ENCODE data around the gene KCNG2. TPM values are rescaled to one million over a fixed set of nuclear protein-coding genes. Genes with fewer than 3 reads are reported as not detected.

Gene KCNG2
- total and polyA plus RNA-seq, 9 of the 15 experiments (the other 6 are each of a cell fraction or from before 2014, with no cell fraction given), result not detected

DNA sequence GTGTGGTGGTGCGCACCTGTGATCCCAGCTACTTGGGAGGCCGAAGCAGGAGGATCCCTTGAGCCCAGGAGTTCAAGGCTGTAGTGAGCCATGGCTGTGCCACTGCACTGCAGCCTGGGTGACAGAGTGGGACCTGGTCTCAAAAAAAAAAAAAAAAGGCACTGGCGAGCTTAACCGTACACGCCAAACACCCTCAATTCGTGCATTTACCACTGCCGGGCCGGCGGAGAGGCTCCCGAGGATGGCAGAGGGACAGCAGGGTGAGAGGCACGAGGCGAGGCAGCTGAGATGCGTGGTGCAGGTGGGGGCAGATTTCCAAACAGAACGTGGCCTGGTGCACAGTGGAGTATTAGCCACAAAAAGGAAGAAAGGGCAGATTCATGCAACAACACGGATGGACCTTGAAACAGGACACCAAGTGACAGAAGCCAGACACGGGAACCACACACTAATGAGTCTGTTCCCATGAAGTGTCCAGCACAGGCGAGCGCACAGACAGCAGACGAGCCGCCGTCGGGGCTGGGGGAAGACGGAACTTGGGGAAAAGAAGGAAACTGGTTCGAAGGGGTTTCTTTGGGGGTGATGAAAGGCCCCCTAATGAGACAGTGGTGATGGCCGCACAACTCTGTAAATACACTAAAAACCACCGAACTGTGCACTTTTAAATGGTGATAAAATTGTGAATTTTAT, 126.3 kb downstream of the KCNG2 start (continued):
- TF ChIP-seq, protein P1, sequence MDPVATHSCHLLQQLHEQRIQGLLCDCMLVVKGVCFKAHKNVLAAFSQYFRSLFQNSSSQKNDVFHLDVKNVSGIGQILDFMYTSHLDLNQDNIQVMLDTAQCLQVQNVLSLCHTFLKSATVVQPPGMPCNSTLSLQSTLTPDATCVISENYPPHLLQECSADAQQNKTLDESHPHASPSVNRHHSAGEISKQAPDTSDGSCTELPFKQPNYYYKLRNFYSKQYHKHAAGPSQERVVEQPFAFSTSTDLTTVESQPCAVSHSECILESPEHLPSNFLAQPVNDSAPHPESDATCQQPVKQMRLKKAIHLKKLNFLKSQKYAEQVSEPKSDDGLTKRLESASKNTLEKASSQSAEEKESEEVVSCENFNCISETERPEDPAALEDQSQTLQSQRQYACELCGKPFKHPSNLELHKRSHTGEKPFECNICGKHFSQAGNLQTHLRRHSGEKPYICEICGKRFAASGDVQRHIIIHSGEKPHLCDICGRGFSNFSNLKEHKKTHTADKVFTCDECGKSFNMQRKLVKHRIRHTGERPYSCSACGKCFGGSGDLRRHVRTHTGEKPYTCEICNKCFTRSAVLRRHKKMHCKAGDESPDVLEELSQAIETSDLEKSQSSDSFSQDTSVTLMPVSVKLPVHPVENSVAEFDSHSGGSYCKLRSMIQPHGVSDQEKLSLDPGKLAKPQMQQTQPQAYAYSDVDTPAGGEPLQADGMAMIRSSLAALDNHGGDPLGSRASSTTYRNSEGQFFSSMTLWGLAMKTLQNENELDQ (CRISPR knock-in tag; IDR thresholded peaks at IDR 0.05; ENCODE audit: borderline replicate concordance), result no peak
- no peak for TF ChIP-seq ZNF707 (CRISPR knock-in tag; conservative IDR thresholded peaks at IDR 0.05)
- TF ChIP-seq ZNF79 (CRISPR knock-in tag; IDR thresholded peaks at IDR 0.05; ENCODE audit: low read depth), result no peak

DNA sequence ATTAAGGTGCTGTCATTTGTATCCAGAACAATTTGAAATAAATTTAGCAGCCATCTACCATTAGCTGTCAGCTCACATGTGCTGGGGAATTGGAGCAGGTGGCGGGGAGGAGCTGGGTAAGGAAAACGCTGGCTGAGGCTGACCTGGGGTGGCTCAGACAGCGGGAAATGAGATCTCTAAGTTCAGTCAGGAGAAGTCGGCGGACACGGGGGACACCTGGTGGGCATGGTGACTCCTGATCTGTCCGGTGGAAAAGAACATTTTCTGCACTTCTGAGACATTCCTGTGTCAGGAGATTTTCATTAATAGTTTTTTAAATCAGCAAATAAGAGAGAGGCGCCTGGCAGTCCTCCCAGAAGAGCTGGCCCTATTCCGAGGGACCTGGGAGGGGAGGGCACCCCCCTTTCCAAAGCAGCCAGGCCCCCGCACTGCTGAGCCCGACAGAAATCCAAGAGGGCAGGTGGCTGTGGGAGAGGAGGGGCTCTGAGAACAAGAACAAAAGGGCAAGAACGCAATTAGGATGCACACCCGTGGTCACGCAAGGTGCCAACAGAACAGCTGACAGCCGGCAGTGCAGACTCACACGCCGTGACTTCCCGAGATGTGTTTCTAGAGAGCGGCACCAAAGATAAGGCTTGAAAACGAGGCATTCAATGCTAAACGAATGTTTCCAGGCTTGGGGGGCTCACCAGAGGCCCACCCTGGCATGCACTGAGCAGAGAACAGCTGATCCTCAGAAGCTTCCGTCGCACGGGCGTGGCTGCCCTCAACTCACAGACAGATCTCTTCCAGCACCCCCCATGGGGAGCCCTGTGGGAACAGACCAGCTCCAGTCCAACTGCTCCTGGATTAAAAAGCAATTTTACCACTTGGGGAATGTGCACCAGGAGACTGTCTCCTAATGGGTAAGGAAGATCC, 127.3 kb downstream of the KCNG2 start:
- DNase-seq (ENCODE audit: extremely low read depth in 1 of 4, low spot score in 3 of 4), result no peak
- no peak overlapping the region for H3K4me3 ChIP-seq
- H3K4me2 ChIP-seq (ENCODE audit: insufficient read depth, low read length), result no peak overlapping the region
- H3K36me3 ChIP-seq (ENCODE audit: control insufficient read depth, insufficient read depth, low read length), result no peaks in the 10 kb centered on the region
- no peak for FAIRE-seq
- 0 out of 2 replicates have a peak, but pooled peaks cover 4% of the 10 kb centered on the region for H3K9me3 ChIP-seq (replicated peaks; ENCODE audit: control insufficient read depth, insufficient read depth, low read depth, low read length)
- H3K9me1 ChIP-seq (ENCODE audit: control insufficient read depth, insufficient read depth, low read length), result no peaks in the 10 kb centered on the region
- ChIA-PET CTCF (ENCODE audit: low intra/inter-chr PET ratio) (no interaction called here), POLR2A (interaction anchor here (1.1 kb wide), 1 partner anchor 37 kb away, joined by 3 read pairs; no protein-coding TSS in a partner anchor)
- no peak overlapping the region for H3K27ac ChIP-seq (ENCODE audit: extremely low read depth, low read depth, low read length)
- no peak for ATAC-seq
- no peaks in the 10 kb centered on the region for H4K20me1 ChIP-seq (replicated peaks; ENCODE audit: control insufficient read depth, insufficient read depth, low read length)
- intact Hi-C loops (cut with micrococcal nuclease), result no loop called here
- WGBS (ENCODE audit: insufficient coverage, low coverage, missing lambda C conversion rate), result 79% methylated on average over 20 of the region's 25 CpGs
- H2AFZ ChIP-seq (ENCODE audit: low read depth, low read length), result no peak overlapping the region
- no peaks in the 10 kb centered on the region for H3K79me2 ChIP-seq (ENCODE audit: control insufficient read depth, insufficient read depth, low read length)
- BruUV-seq (replicated peaks), result no TSS peak
- no peaks in the 10 kb centered on the region for H3K27me3 ChIP-seq (ENCODE audit: control insufficient read depth in 2 of 2, insufficient read depth in 2 of 2, low read length in 2 of 2)
- no peaks in the 10 kb centered on the region; a peak in 1 of 5 replicates for H3K4me1 ChIP-seq (replicated peaks in 1 of 2; ENCODE audit: control insufficient read depth in 2 of 2, insufficient read depth in 2 of 2, low read length in 2 of 2)
- in situ Hi-C loops (cut with MboI), result no loop called here
- H3K9ac ChIP-seq (ENCODE audit: insufficient read depth in 1 of 2, low read depth in 2 of 2, low read length in 2 of 2), result no peak overlapping the region
- TF ChIP-seq BMI1 (IDR thresholded peaks at IDR 0.05; ENCODE audit: low read length) (no peak), CC2D1A (IDR thresholded peaks at IDR 0.05) (no peak), TCF7L2 (IDR thresholded peaks at IDR 0.05; ENCODE audit: low read depth, low read length) (no peak), ZNF143 (CRISPR knock-in tag; IDR thresholded peaks at IDR 0.05) (no peak), SLC30A9 (CRISPR knock-in tag; IDR thresholded peaks at IDR 0.05) (no peak), IFI16 (CRISPR knock-in tag; IDR thresholded peaks at IDR 0.05) (no peak), NCOA2 (IDR thresholded peaks at IDR 0.05; ENCODE audit: partially characterized antibody in 2 of 2) (no peak), CXXC5 (CRISPR knock-in tag; IDR thresholded peaks at IDR 0.05) (no peak)
- TF ChIP-seq, protein P2, sequence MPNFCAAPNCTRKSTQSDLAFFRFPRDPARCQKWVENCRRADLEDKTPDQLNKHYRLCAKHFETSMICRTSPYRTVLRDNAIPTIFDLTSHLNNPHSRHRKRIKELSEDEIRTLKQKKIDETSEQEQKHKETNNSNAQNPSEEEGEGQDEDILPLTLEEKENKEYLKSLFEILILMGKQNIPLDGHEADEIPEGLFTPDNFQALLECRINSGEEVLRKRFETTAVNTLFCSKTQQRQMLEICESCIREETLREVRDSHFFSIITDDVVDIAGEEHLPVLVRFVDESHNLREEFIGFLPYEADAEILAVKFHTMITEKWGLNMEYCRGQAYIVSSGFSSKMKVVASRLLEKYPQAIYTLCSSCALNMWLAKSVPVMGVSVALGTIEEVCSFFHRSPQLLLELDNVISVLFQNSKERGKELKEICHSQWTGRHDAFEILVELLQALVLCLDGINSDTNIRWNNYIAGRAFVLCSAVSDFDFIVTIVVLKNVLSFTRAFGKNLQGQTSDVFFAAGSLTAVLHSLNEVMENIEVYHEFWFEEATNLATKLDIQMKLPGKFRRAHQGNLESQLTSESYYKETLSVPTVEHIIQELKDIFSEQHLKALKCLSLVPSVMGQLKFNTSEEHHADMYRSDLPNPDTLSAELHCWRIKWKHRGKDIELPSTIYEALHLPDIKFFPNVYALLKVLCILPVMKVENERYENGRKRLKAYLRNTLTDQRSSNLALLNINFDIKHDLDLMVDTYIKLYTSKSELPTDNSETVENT (CRISPR knock-in tag; IDR thresholded peaks at IDR 0.05), result no peak
- TF ChIP-seq, protein P3, sequence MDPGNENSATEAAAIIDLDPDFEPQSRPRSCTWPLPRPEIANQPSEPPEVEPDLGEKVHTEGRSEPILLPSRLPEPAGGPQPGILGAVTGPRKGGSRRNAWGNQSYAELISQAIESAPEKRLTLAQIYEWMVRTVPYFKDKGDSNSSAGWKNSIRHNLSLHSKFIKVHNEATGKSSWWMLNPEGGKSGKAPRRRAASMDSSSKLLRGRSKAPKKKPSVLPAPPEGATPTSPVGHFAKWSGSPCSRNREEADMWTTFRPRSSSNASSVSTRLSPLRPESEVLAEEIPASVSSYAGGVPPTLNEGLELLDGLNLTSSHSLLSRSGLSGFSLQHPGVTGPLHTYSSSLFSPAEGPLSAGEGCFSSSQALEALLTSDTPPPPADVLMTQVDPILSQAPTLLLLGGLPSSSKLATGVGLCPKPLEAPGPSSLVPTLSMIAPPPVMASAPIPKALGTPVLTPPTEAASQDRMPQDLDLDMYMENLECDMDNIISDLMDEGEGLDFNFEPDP (CRISPR knock-in tag; IDR thresholded peaks at IDR 0.05), result no peak

All from K562 (cell line).